GM12878 (cell line): Measurements from ENCODE around the gene SEC24D. TPM values are rescaled to one million over a fixed set of nuclear protein-coding genes. Genes with fewer than 3 reads are reported as not detected.

Experiments
- ATAC-seq: fragments of 200-7000 bp; cut with Tn5 transposase; 3 replicates; pipeline ENCODE4 v1.9.1; 2020; ENCODE audit warnings: mild to moderate bottlenecking, moderate library complexity
- BruUV-seq: library from RNA; stranded (reverse); fragments of 400-500 nt; replicated peaks from 2 replicates; lab custom pipeline; 2021; lab: Mats Ljungman, UMichigan
- CTCF ChIA-PET: fragments of 300-600 bp; sonication (Branson Sonifier 250); formaldehyde crosslinking; extraction: SDS; loops from one replicate; lab custom pipeline; 2021; ENCODE audit warnings: inconsistent platforms; lab: Yijun Ruan, JAX
- POLR2A ChIA-PET: fragments of 350-600 bp; formaldehyde crosslinking; extraction: SDS; loops from one replicate; lab custom pipeline; 2021; ENCODE audit warnings: inconsistent platforms; lab: Charles Lee
- RAD21 ChIA-PET: fragments of 300-600 bp; sonication (Branson Sonifier 250); formaldehyde crosslinking; loops from one replicate; lab custom pipeline; 2023; ENCODE audit warnings: antibody characterized with exemption; ENCODE audit not compliant: unreplicated experiment; lab: Charles Lee
- SMC1A ChIA-PET: fragments of 300-600 bp; sonication (Branson Sonifier 250); formaldehyde crosslinking; loops from one replicate; lab custom pipeline; 2023; ENCODE audit not compliant: unreplicated experiment, uncharacterized antibody; lab: Charles Lee
- DNase-seq: peaks from one replicate; pipeline ENCODE4 v3.0.0-alpha.2; 2011; ENCODE audit warnings: low read depth, low spot score
- FAIRE-seq: peaks from 3 replicates; lab custom pipeline; 2011; peaks lifted over from hg19 to GRCh38; lab: Jason Lieb, UNC
- H2AFZ ChIP-seq: 2 replicates; pipeline ENCODE4 v1.6.0; 2011; ENCODE audit warnings: low read depth, low read length, control low read depth; ENCODE audit not compliant: control insufficient read depth
- H3K27ac ChIP-seq: 2 replicates; pipeline ENCODE4 v1.5.1; 2011; ENCODE audit warnings: control low read depth; ENCODE audit not compliant: control insufficient read depth, insufficient read depth
- H3K27me3 ChIP-seq, 2 experiments: replicated peaks in 1 of 2; 2 replicates each; pipeline versions ENCODE4 v1.6.0 to v1.6.1; 2011; ENCODE audit warnings: low read length in 1 of 2; ENCODE audit not compliant: control insufficient read depth in 2 of 2, insufficient read depth in 2 of 2
- H3K36me3 ChIP-seq, 2 experiments: 2 replicates each; pipeline ENCODE4 v1.5.1; 2011; ENCODE audit warnings: low read length in 1 of 2; ENCODE audit not compliant: control insufficient read depth in 2 of 2, insufficient read depth in 2 of 2
- H3K4me1 ChIP-seq: 2 replicates; pipeline ENCODE4 v1.6.1; 2011; ENCODE audit warnings: mild to moderate bottlenecking, low read length, moderate library complexity, mixed read lengths; ENCODE audit not compliant: control insufficient read depth, insufficient read depth
- H3K4me2 ChIP-seq: 2 replicates; pipeline ENCODE4 v1.6.0; 2011; ENCODE audit warnings: control low read depth; ENCODE audit not compliant: control insufficient read depth, insufficient read depth
- H3K4me3 ChIP-seq: fragments of 200-600 bp; sonication (generic); 2 replicates; pipeline ENCODE4 v1.5.1; 2016
- H3K79me2 ChIP-seq: 2 replicates; pipeline ENCODE4 v1.6.0; 2011; ENCODE audit warnings: low read length; ENCODE audit not compliant: control insufficient read depth, insufficient read depth
- H3K9ac ChIP-seq: 2 replicates; pipeline ENCODE4 v1.8.0; 2011; ENCODE audit warnings: low read length, control low read depth, mixed read lengths; ENCODE audit not compliant: control insufficient read depth, insufficient read depth
- H3K9me3 ChIP-seq: replicated peaks from 3 replicates; pipeline ENCODE4 v1.5.1; 2011; ENCODE audit warnings: mild to moderate bottlenecking, low read length; ENCODE audit not compliant: control insufficient read depth, insufficient read depth
- H4K20me1 ChIP-seq: 2 replicates; pipeline ENCODE4 v1.6.0; 2011; ENCODE audit not compliant: control insufficient read depth, insufficient read depth
- PAX5 ChIP-seq: IDR thresholded peaks from 2 replicates; pipeline ENCODE4 v1.6.1; 2011; ENCODE audit warnings: low read depth, low read length, borderline replicate concordance
- in situ Hi-C: fragments of 300-500 bp; cut with MboI; formaldehyde crosslinking; loops from 9 replicates; pipeline ENCODE4 v1.14.3; 2018; ENCODE audit warnings: mixed read lengths
- intact Hi-C: fragments of 100-400 bp; cut with micrococcal nuclease; formaldehyde crosslinking; loops from one replicate; pipeline ENCODE4 v1.14.2; 2022; ENCODE audit not compliant: unreplicated experiment
- polyA plus RNA-seq, 11 experiments: library from polyadenylated mRNA; depleted of rRNA in 4 of 11; unstranded in 6 of 11; stranded (reverse) in 5 of 11; fragments of >200 nt; fragmentation: Nextera tagmentation in 4 of 11; fragmentation: Illumina TruSeq in 1 of 11; extraction: Ambion mirVana in 4 of 11; extraction: Trizol in 1 of 11; gene quantifications; 1 replicate in 1 of 11; 2 replicates in 10 of 11; pipeline versions ENCODE4 v1.2.1 to v1.2.3, GENCODE V29; 2011 to 2016; ENCODE audit warnings: inconsistent platforms in 2 of 11, missing spikeins in 2 of 11, low read depth in 1 of 11
- total RNA-seq, 4 experiments: library from RNA; depleted of rRNA in 3 of 4; stranded (reverse); fragments of >200 nt in 3 of 4; fragmentation: Illumina TruSeq in 1 of 4; extraction: Trizol in 1 of 4; gene quantifications; 2 replicates each; pipeline versions ENCODE4 v1.2.1 to v1.2.3, GENCODE V29; 2013 to 2021
- TF ChIP-seq, protein P1 (sequence below): IDR thresholded peaks from 2 replicates; pipeline ENCODE4 v1.6.1; 2011; ENCODE audit warnings: borderline replicate concordance, low read depth, mild to moderate bottlenecking, moderate library complexity, mixed read lengths, low read length; ENCODE audit not compliant: insufficient read depth; ENCODE audit errors: extremely low read length
- TF ChIP-seq, protein P2 (sequence below): IDR thresholded peaks from 2 replicates; pipeline ENCODE4 v1.6.1; 2012; ENCODE audit warnings: mild to moderate bottlenecking, low read depth, low read length
- TF ChIP-seq, protein P3 (sequence below): fragments of 150-350 bp; IDR thresholded peaks from 2 replicates; pipeline ENCODE4 v1.6.1; 2014; ENCODE audit warnings: mild to moderate bottlenecking, low read depth, low read length

Gene SEC24D
- total and polyA plus RNA-seq, 10 of the 15 experiments (the other 5 are each of a cell fraction or from before 2014, with no cell fraction given) = 12.8 to 61.9 (median 25.6) TPM

GRCh38 chr4:118845552-118846050 lies 9.7 kb upstream of the SEC24D start:
- Histone ChIP-seq H3K4me3 (no peak overlapping the region), H3K27me3 (no peaks in the 10 kb centered on the region; a peak in 1 of 4 replicates), H3K9me3 (no peaks in the 10 kb centered on the region), H2AFZ (no peak overlapping the region), H3K36me3 (no peaks in the 10 kb centered on the region), H4K20me1 (no peaks in the 10 kb centered on the region), H3K79me2 (no peaks in the 10 kb centered on the region), H3K9ac (no peak overlapping the region), H3K27ac (no peak overlapping the region), H3K4me2 (no peak overlapping the region), H3K4me1 (peaks cover 3% of the 10 kb centered on the region; the same call in 1 of the 2 replicates)
- TF ChIP-seq, protein P1, sequence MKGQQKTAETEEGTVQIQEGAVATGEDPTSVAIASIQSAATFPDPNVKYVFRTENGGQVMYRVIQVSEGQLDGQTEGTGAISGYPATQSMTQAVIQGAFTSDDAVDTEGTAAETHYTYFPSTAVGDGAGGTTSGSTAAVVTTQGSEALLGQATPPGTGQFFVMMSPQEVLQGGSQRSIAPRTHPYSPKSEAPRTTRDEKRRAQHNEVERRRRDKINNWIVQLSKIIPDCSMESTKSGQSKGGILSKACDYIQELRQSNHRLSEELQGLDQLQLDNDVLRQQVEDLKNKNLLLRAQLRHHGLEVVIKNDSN = no peak
- TF ChIP-seq, protein P2, sequence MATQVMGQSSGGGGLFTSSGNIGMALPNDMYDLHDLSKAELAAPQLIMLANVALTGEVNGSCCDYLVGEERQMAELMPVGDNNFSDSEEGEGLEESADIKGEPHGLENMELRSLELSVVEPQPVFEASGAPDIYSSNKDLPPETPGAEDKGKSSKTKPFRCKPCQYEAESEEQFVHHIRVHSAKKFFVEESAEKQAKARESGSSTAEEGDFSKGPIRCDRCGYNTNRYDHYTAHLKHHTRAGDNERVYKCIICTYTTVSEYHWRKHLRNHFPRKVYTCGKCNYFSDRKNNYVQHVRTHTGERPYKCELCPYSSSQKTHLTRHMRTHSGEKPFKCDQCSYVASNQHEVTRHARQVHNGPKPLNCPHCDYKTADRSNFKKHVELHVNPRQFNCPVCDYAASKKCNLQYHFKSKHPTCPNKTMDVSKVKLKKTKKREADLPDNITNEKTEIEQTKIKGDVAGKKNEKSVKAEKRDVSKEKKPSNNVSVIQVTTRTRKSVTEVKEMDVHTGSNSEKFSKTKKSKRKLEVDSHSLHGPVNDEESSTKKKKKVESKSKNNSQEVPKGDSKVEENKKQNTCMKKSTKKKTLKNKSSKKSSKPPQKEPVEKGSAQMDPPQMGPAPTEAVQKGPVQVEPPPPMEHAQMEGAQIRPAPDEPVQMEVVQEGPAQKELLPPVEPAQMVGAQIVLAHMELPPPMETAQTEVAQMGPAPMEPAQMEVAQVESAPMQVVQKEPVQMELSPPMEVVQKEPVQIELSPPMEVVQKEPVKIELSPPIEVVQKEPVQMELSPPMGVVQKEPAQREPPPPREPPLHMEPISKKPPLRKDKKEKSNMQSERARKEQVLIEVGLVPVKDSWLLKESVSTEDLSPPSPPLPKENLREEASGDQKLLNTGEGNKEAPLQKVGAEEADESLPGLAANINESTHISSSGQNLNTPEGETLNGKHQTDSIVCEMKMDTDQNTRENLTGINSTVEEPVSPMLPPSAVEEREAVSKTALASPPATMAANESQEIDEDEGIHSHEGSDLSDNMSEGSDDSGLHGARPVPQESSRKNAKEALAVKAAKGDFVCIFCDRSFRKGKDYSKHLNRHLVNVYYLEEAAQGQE = no peak
- TF ChIP-seq, protein P3, sequence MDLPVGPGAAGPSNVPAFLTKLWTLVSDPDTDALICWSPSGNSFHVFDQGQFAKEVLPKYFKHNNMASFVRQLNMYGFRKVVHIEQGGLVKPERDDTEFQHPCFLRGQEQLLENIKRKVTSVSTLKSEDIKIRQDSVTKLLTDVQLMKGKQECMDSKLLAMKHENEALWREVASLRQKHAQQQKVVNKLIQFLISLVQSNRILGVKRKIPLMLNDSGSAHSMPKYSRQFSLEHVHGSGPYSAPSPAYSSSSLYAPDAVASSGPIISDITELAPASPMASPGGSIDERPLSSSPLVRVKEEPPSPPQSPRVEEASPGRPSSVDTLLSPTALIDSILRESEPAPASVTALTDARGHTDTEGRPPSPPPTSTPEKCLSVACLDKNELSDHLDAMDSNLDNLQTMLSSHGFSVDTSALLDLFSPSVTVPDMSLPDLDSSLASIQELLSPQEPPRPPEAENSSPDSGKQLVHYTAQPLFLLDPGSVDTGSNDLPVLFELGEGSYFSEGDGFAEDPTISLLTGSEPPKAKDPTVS = no peak
- TF ChIP-seq PAX5 = no peak
- DNase-seq (no peak), ATAC-seq (no peak), FAIRE-seq (no peak)
- in situ Hi-C loops = no loop called here
- intact Hi-C loops = no loop called here
- POLR2A ChIA-PET = interaction anchor here (1.4 kb wide), 1 partner anchor 11 kb away, joined by 4 read pairs; no protein-coding TSS in a partner anchor
- BruUV-seq = no TSS peak
- SMC1A ChIA-PET = interaction anchor here (1.4 to 1.7 kb wide), 3 partner anchors 9 to 19 kb away, joined by 5 to 8 read pairs (median 5); partner anchors contain the start of gene SEC24D
- CTCF ChIA-PET = interaction anchor here (1.6 to 2.7 kb wide), 3 partner anchors 9 to 19 kb away, joined by 3 to 9 read pairs (median 8); partner anchors contain the start of gene SEC24D
- RAD21 ChIA-PET = no interaction called here
